Panc1 (cell line): ENCODE measurements around the gene ZMYM4.

Experiments
- CTCF ChIP-seq: fragments of 450-650 bp; IDR thresholded peaks from 2 replicates; pipeline ENCODE4 v1.5.1; 2017; ENCODE audit warnings: mild to moderate bottlenecking
- POLR2AphosphoS5 ChIP-seq: IDR thresholded peaks from 2 replicates; pipeline ENCODE4 v1.6.1; 2012; ENCODE audit warnings: mild to moderate bottlenecking, low read depth, low read length, moderate library complexity
- REST ChIP-seq, 2 experiments: IDR thresholded peaks; 2 replicates each; pipeline ENCODE4 v1.6.1; 2011 to 2012; ENCODE audit warnings: low read depth in 2 of 2, control low read depth in 1 of 2, low read length in 1 of 2, mild to moderate bottlenecking in 1 of 2, moderate library complexity in 1 of 2; ENCODE audit not compliant: insufficient read depth in 1 of 2

GRCh38 chr1:35386290-35386689 lies 117.8 kb downstream of the ZMYM4 start:
- TF ChIP-seq REST (IDR thresholded peaks at IDR 0.05; ENCODE audit: insufficient read depth in 1 of 2, low read depth in 2 of 2, low read length in 1 of 2) (no peak), CTCF (no peak), POLR2AphosphoS5 (no peak)
